Measurements from ENCODE around the gene IGSF21. TPM values are rescaled to one million over a fixed set of nuclear protein-coding genes. Genes with fewer than 3 reads are reported as not detected.

The IGSF21 gene
- total and polyA plus RNA-seq, 10 of the 15 experiments (the other 5 are each of a cell fraction or from before 2014, with no cell fraction given) = 0.03 to 0.49 TPM; not detected in 8

DNA sequence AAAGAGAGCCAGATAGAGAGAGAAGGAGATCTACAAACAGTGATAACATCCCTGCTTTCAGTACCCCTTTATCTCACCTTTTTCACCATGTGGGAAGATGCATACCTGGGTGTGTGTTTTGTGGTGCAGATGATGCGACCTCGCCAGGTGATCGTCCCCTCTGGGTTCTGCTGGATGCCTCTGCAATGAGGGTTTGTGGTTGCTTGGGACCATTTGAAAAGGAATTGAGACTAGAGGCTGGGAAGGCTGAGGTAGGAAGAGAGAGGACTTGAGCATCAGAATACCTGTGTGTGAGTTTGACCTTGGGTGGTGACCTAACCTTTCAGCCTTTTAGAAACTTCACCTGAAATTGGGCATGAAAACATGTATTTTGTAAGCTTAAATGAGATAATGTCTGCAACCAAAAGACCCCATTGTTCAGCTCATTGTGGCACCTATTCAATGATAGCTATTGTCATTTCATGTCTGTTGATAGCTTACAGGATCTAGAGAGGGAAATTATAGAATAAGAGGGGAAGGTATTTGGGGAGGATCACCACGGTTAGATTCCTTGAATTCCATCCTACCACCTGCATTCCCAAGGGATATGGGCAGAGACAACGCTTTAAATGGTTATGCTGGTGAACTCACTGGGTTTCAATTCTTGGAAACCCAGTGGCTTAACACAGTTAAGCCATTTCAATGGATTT lies 125.7 kb downstream of the IGSF21 start (continued):
- TF ChIP-seq MAX (IDR thresholded peaks at IDR 0.05; ENCODE audit: low read depth, low read length) = no peak
- TF ChIP-seq NBN (IDR thresholded peaks at IDR 0.05) = no peak
- no peak for TF ChIP-seq PKNOX1 (IDR thresholded peaks at IDR 0.05)
- TF ChIP-seq, protein P1, sequence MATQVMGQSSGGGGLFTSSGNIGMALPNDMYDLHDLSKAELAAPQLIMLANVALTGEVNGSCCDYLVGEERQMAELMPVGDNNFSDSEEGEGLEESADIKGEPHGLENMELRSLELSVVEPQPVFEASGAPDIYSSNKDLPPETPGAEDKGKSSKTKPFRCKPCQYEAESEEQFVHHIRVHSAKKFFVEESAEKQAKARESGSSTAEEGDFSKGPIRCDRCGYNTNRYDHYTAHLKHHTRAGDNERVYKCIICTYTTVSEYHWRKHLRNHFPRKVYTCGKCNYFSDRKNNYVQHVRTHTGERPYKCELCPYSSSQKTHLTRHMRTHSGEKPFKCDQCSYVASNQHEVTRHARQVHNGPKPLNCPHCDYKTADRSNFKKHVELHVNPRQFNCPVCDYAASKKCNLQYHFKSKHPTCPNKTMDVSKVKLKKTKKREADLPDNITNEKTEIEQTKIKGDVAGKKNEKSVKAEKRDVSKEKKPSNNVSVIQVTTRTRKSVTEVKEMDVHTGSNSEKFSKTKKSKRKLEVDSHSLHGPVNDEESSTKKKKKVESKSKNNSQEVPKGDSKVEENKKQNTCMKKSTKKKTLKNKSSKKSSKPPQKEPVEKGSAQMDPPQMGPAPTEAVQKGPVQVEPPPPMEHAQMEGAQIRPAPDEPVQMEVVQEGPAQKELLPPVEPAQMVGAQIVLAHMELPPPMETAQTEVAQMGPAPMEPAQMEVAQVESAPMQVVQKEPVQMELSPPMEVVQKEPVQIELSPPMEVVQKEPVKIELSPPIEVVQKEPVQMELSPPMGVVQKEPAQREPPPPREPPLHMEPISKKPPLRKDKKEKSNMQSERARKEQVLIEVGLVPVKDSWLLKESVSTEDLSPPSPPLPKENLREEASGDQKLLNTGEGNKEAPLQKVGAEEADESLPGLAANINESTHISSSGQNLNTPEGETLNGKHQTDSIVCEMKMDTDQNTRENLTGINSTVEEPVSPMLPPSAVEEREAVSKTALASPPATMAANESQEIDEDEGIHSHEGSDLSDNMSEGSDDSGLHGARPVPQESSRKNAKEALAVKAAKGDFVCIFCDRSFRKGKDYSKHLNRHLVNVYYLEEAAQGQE (IDR thresholded peaks at IDR 0.05; ENCODE audit: low read depth, low read length) = no peak
- no peak for TF ChIP-seq CTCF (IDR thresholded peaks at IDR 0.05 in 2 of 3, conservative IDR thresholded peaks at IDR 0.05 in 1 of 3; ENCODE audit: control insufficient read depth in 2 of 3, extremely low read depth in 1 of 3, insufficient read depth in 1 of 3, low read depth in 3 of 3, low read length in 3 of 3)
- TF ChIP-seq ESRRA (IDR thresholded peaks at IDR 0.05; ENCODE audit: low read length) = no peak
- TF ChIP-seq, protein P2, sequence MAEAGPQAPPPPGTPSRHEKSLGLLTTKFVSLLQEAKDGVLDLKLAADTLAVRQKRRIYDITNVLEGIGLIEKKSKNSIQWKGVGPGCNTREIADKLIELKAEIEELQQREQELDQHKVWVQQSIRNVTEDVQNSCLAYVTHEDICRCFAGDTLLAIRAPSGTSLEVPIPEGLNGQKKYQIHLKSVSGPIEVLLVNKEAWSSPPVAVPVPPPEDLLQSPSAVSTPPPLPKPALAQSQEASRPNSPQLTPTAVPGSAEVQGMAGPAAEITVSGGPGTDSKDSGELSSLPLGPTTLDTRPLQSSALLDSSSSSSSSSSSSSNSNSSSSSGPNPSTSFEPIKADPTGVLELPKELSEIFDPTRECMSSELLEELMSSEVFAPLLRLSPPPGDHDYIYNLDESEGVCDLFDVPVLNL (IDR thresholded peaks at IDR 0.05; ENCODE audit: low read depth, low read length) = no peak
- TF ChIP-seq, protein P3, sequence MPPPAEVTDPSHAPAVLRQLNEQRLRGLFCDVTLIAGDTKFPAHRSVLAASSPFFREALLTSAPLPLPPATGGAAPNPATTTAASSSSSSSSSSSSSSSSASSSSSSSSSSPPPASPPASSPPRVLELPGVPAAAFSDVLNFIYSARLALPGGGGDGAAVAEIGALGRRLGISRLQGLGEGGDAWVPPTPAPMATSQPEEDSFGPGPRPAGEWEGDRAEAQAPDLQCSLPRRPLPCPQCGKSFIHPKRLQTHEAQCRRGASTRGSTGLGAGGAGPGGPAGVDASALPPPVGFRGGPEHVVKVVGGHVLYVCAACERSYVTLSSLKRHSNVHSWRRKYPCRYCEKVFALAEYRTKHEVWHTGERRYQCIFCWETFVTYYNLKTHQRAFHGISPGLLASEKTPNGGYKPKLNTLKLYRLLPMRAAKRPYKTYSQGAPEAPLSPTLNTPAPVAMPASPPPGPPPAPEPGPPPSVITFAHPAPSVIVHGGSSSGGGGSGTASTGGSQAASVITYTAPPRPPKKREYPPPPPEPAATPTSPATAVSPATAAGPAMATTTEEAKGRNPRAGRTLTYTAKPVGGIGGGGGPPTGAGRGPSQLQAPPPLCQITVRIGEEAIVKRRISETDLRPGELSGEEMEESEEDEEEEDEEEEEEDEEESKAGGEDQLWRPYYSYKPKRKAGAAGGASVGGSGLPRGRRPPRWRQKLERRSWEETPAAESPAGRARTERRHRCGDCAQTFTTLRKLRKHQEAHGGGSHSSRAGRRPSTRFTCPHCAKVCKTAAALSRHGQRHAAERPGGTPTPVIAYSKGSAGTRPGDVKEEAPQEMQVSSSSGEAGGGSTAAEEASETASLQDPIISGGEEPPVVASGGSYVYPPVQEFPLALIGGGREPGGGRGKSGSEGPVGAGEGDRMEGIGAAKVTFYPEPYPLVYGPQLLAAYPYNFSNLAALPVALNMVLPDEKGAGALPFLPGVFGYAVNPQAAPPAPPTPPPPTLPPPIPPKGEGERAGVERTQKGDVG (CRISPR knock-in tag; IDR thresholded peaks at IDR 0.05) = no peak
- no peak for TF ChIP-seq SMARCA5 (IDR thresholded peaks at IDR 0.05)
- no peak for TF ChIP-seq SIX5 (IDR thresholded peaks at IDR 0.05; ENCODE audit: low read depth, low read length, severe bottlenecking)
- TF ChIP-seq BRCA1 (IDR thresholded peaks at IDR 0.05; ENCODE audit: low read depth, low read length) = no peak

All from GM12878 (cell line).